Neural cell (in vitro differentiated cells): ENCODE data around the gene PPP1CA. TPM values are rescaled to one million over a fixed set of nuclear protein-coding genes. Genes with fewer than 3 reads are reported as not detected.

ENCODE experiments used
- H2AFZ ChIP-seq: fragments of 200-600, 300-800 bp; sonication (generic), shearing (Covaris generic); 2 replicates; pipeline ENCODE4 v1.6.0; 2014; ENCODE audit warnings: low read depth, mild to moderate bottlenecking, antibody characterized with exemption, low read length, moderate library complexity
- H3F3A ChIP-seq: fragments of 200-600 bp; shearing (Covaris generic); 2 replicates; pipeline ENCODE4 v1.6.1; 2016; ENCODE audit warnings: mild to moderate bottlenecking, moderate library complexity, mixed read lengths, antibody characterized with exemption, low read length; ENCODE audit not compliant: insufficient read depth, poor library complexity, severe bottlenecking
- H3K27ac ChIP-seq: fragments of 200-600, 300-800 bp; sonication (generic), shearing (Covaris generic); 2 replicates; pipeline ENCODE4 v1.5.1; 2014; ENCODE audit warnings: mild to moderate bottlenecking, low read length, moderate library complexity
- H3K27me3 ChIP-seq: fragments of 300-800, 200-600 bp; sonication (generic), shearing (Covaris generic); 2 replicates; pipeline ENCODE4 v1.6.0; 2014; ENCODE audit warnings: mild to moderate bottlenecking, low read depth, low read length, moderate library complexity; ENCODE audit not compliant: insufficient read depth
- H3K36me3 ChIP-seq: fragments of 300-800, 200-600 bp; sonication (generic), shearing (Covaris generic); 2 replicates; pipeline ENCODE4 v1.5.1; 2014; ENCODE audit warnings: mild to moderate bottlenecking, antibody characterized with exemption, low read length, moderate library complexity; ENCODE audit not compliant: insufficient read depth
- H3K4me2 ChIP-seq: fragments of 300-800, 200-600 bp; sonication (generic), shearing (Covaris generic); 2 replicates; pipeline ENCODE4 v1.6.0; 2014; ENCODE audit warnings: mild to moderate bottlenecking, low read length
- H3K4me3 ChIP-seq: fragments of 300-800, 200-600 bp; sonication (generic), shearing (Covaris generic); 2 replicates; pipeline ENCODE4 v1.5.1; 2014; ENCODE audit warnings: mild to moderate bottlenecking, low read length, moderate library complexity
- H3K79me2 ChIP-seq: fragments of 200-600 bp; shearing (Covaris generic); replicated peaks from 2 replicates; pipeline ENCODE4 v1.6.0; 2014; ENCODE audit warnings: mild to moderate bottlenecking, low read length, moderate library complexity; ENCODE audit not compliant: insufficient read depth
- H3K9ac ChIP-seq: fragments of 300-800, 200-600 bp; sonication (generic), shearing (Covaris generic); 2 replicates; pipeline ENCODE4 v1.6.1; 2016; ENCODE audit warnings: mild to moderate bottlenecking, low read length, mixed read lengths
- H3K9me2 ChIP-seq: fragments of 200-600 bp; shearing (Covaris generic); 2 replicates; pipeline ENCODE4 v1.6.1; 2016; ENCODE audit warnings: mild to moderate bottlenecking, low read length, mixed read lengths; ENCODE audit not compliant: insufficient read depth
- H3K9me3 ChIP-seq: fragments of 200-600, 300-800 bp; sonication (generic), shearing (Covaris generic); 2 replicates; pipeline ENCODE4 v1.6.1; 2016; ENCODE audit warnings: mild to moderate bottlenecking, mixed run types, low read length, moderate library complexity, mixed read lengths
- H4K20me1 ChIP-seq: fragments of 200-600 bp; shearing (Covaris generic); 2 replicates; pipeline ENCODE4 v1.6.1; 2016; ENCODE audit warnings: mild to moderate bottlenecking, mixed run types; ENCODE audit not compliant: insufficient read depth
- TAF1 ChIP-seq: IDR thresholded peaks from 2 replicates; pipeline ENCODE4 v1.6.1; 2012; ENCODE audit warnings: low read depth
- polyA plus RNA-seq: library from polyadenylated mRNA; depleted of rRNA; stranded (reverse); fragments of >200 nt; gene quantifications from 2 replicates; pipeline ENCODE4 v1.2.3, GENCODE V29; 2014
- small RNA-seq, 3 experiments: library from RNA; depleted of rRNA; stranded (forward); fragments of <200 nt; gene quantifications; one replicate each; pipeline ENCODE3, GENCODE V24; 2012

Gene PPP1CA
- polyA plus RNA-seq, 1 donor from 2014 or later = 106 TPM

- Histone ChIP-seq H3K27ac (no peak overlapping the region), H3K4me2 (no peak overlapping the region), H3K79me2 (no peaks in the 10 kb centered on the region), H3K9me3 (no peaks in the 10 kb centered on the region), H3K27me3 (no peaks in the 10 kb centered on the region), H3K36me3 (no peaks in the 10 kb centered on the region), H4K20me1 (no peaks in the 10 kb centered on the region), H3K9ac (no peak overlapping the region), H3F3A (no peaks in the 10 kb centered on the region), H3K4me3 (no peak overlapping the region), H3K9me2 (no peaks in the 10 kb centered on the region), H2AFZ (no peak overlapping the region)
- no peak for TF ChIP-seq TAF1
These were observed 52.6 kb downstream of the PPP1CA start for GRCh38 chr11:67349036-67349435.

Small RNA genes within 50 kb of the gene (small RNA-seq; reads per million reads assigned to genes)
- 0 to 0.08 (median 0) reads per million in 3 experiments for gene RN7SKP239
- gene RNU6-1238P = 0 to 0.08 (median 0) reads per million in 3 experiments

Other genes starting within 250 kb of the PPP1CA start
- gene GRK2, start 135.4 kb downstream of the PPP1CA start, polyA plus RNA-seq = 47.3 and 59.1 TPM in 2 replicates
- 93.5 and 111 TPM in 2 replicates for gene ANKRD13D, start 112.6 kb downstream of the PPP1CA start, polyA plus RNA-seq
- 0.89 and 1.4 TPM in 2 replicates for gene SSH3, start 98.3 kb downstream of the PPP1CA start, polyA plus RNA-seq
- 6.0 and 6.8 TPM in 2 replicates for gene POLD4, start 48.3 kb downstream of the PPP1CA start, polyA plus RNA-seq
- 0.34 TPM in 1 of 2 replicates, not detected in the other for gene CLCF1, start 28.3 kb downstream of the PPP1CA start, polyA plus RNA-seq
- 59.6 and 76.2 TPM in 2 replicates for gene RAD9A, start 9.9 kb downstream of the PPP1CA start, polyA plus RNA-seq
- gene TBC1D10C, start 2.2 kb upstream of the PPP1CA start, polyA plus RNA-seq = not detected in 2 replicates
- not detected in 2 replicates for gene CARNS1, start 13.8 kb upstream of the PPP1CA start, polyA plus RNA-seq
- gene RPS6KB2, start 26.6 kb upstream of the PPP1CA start, polyA plus RNA-seq = 92.8 and 95.0 TPM in 2 replicates
- gene PTPRCAP, start 35.8 kb upstream of the PPP1CA start, polyA plus RNA-seq = 1.7 and 3.4 TPM in 2 replicates
- 56.7 and 72.3 TPM in 2 replicates for gene CORO1B, start 41.6 kb upstream of the PPP1CA start, polyA plus RNA-seq
- not detected in 2 replicates for gene GPR152, start 50.9 kb upstream of the PPP1CA start, polyA plus RNA-seq
- not detected in 2 replicates for gene CABP4, start 53.5 kb upstream of the PPP1CA start, polyA plus RNA-seq
- 50.3 and 61.9 TPM in 2 replicates for gene TMEM134, start 67.4 kb upstream of the PPP1CA start, polyA plus RNA-seq
- 83.9 and 121 TPM in 2 replicates for gene AIP, start 81.2 kb upstream of the PPP1CA start, polyA plus RNA-seq
- 25.8 and 37.2 TPM in 2 replicates for gene PITPNM1, start 103.5 kb upstream of the PPP1CA start, polyA plus RNA-seq
- gene CDK2AP2, start 106.3 kb upstream of the PPP1CA start, polyA plus RNA-seq = 18.1 and 22.4 TPM in 2 replicates
- not detected in 2 replicates for gene CABP2, start 121.6 kb upstream of the PPP1CA start, polyA plus RNA-seq
- 94.6 and 114 TPM in 2 replicates for gene GSTP1, start 182.0 kb upstream of the PPP1CA start, polyA plus RNA-seq
- gene NDUFV1, start 205.1 kb upstream of the PPP1CA start, polyA plus RNA-seq = 393 and 421 TPM in 2 replicates
- gene NUDT8, start 228.1 kb upstream of the PPP1CA start, polyA plus RNA-seq = 2.9 TPM in 1 of 2 replicates, not detected in the other
- not detected in 2 replicates for gene TBX10, start 237.9 kb upstream of the PPP1CA start, polyA plus RNA-seq
- gene ACY3, start 248.9 kb upstream of the PPP1CA start, polyA plus RNA-seq = not detected in 2 replicates